Measurements from ENCODE around the gene NGFR. TPM values are rescaled to one million over a fixed set of nuclear protein-coding genes. Genes with fewer than 3 reads are reported as not detected.
A peak's percentile ranks its signal among the peaks of the same experiment; 100 is the strongest.

The NGFR gene
- total and polyA plus RNA-seq, 9 donors, result 0.35 to 13.2 (median 3.4) TPM

- TF ChIP-seq EP300 (IDR thresholded peaks at IDR 0.05) (no peak), POLR2A (IDR thresholded peaks at IDR 0.05) (no peak)
- TF ChIP-seq, protein P1, sequence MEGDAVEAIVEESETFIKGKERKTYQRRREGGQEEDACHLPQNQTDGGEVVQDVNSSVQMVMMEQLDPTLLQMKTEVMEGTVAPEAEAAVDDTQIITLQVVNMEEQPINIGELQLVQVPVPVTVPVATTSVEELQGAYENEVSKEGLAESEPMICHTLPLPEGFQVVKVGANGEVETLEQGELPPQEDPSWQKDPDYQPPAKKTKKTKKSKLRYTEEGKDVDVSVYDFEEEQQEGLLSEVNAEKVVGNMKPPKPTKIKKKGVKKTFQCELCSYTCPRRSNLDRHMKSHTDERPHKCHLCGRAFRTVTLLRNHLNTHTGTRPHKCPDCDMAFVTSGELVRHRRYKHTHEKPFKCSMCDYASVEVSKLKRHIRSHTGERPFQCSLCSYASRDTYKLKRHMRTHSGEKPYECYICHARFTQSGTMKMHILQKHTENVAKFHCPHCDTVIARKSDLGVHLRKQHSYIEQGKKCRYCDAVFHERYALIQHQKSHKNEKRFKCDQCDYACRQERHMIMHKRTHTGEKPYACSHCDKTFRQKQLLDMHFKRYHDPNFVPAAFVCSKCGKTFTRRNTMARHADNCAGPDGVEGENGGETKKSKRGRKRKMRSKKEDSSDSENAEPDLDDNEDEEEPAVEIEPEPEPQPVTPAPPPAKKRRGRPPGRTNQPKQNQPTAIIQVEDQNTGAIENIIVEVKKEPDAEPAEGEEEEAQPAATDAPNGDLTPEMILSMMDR (IDR thresholded peaks at IDR 0.05), result no peak
- no peak overlapping the region for H3K4me3 ChIP-seq
- no peaks in the 10 kb centered on the region for H3K4me1 ChIP-seq (ENCODE audit: insufficient read depth)
- intact Hi-C loops (cut with DNase I), result loop anchor here (2.0 to 10.0 kb wide), 7 partner anchors 58 to 240 kb away; partner anchors contain the start of gene NGFR (in 3 of the 4)
- no peak for DNase-seq
- no peaks in the 10 kb centered on the region for H3K36me3 ChIP-seq
- WGBS, 3 donors, result 43 to 65% (median 49%) methylated on average over 13 to 14 of the region's 14 CpGs
- H3K9me3 ChIP-seq, result no peaks in the 10 kb centered on the region
- no peaks in the 10 kb centered on the region for H3K27me3 ChIP-seq
- no peak overlapping the region for H3K27ac ChIP-seq
These were observed 59.8 kb downstream of the NGFR start for GRCh38 chr17:49554694-49555494.

DNA sequence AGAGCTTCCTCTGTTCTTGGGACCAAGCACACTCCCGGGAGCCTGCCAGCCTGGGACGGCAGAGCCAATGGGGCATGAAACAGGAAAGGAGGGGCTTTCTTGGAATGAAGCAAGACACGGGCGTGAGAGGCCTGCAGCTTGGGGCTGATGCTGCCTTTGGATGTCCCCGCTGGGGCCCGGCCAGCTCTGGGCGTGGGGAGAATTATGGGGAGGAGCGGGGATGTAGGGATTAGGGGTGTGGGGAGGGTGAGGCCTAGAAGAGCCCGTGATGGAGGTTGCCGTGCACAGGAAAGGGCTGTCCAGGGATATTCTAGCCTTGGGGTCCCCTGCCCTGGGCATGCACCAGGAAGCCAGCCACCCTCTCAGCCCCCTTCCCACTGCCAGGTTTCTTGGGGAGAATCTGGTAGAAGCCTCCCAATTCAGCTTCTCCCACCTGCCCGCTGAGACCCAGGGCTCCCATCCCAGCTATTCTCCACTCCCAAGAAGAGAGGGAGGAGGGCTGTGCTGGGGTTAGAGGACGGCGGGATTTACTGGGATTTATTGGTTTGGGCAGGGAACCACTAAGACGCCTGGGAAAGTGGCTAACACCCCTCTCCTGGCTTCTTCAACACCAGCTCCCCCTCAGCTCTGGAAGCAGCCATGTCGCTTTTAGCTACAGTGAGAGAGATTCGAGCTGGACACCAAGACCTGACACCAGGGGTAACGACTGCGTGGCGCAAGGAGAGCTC is 60.6 kb downstream of the NGFR start:
- no peaks in the 10 kb centered on the region for H3K27me3 ChIP-seq
- DNase-seq, result no peak
- WGBS, 3 donors, result 59 to 69% (median 68%) methylated on average over 19 of the region's 19 CpGs
- no peaks in the 10 kb centered on the region for H3K36me3 ChIP-seq
- intact Hi-C loops (cut with DNase I), result loop anchor here (2.0 to 10.0 kb wide), 7 partner anchors 58 to 241 kb away; partner anchors contain the start of gene NGFR (in 3 of the 4)
- no peaks in the 10 kb centered on the region for H3K9me3 ChIP-seq
- TF ChIP-seq EP300 (IDR thresholded peaks at IDR 0.05) (no peak), POLR2A (IDR thresholded peaks at IDR 0.05) (no peak)
- TF ChIP-seq, protein P1 (IDR thresholded peaks at IDR 0.05), result no peak
- H3K27ac ChIP-seq, result no peak overlapping the region
- H3K4me1 ChIP-seq (ENCODE audit: insufficient read depth), result no peaks in the 10 kb centered on the region
- no peak overlapping the region for H3K4me3 ChIP-seq

GRCh38 chr17:49556223-49556943 is 61.3 kb downstream of the NGFR start:
- TF ChIP-seq, protein P1 (IDR thresholded peaks at IDR 0.05), result peak; percentile 93 to 95 (median 95)
- TF ChIP-seq EP300 (IDR thresholded peaks at IDR 0.05) (no peak), POLR2A (IDR thresholded peaks at IDR 0.05) (no peak)
- DNase-seq, result peak; percentile 70 to 91 (median 83)
- no peak overlapping the region for H3K4me3 ChIP-seq
- 11 to 16% (median 12%) methylated on average over 20 to 30 of the region's 30 CpGs for WGBS, 3 donors
- no peak overlapping the region for H3K27ac ChIP-seq
- H3K4me1 ChIP-seq (ENCODE audit: insufficient read depth), result no peaks in the 10 kb centered on the region
- no peaks in the 10 kb centered on the region for H3K36me3 ChIP-seq
- H3K27me3 ChIP-seq, result no peaks in the 10 kb centered on the region
- H3K9me3 ChIP-seq, result no peaks in the 10 kb centered on the region
- intact Hi-C loops (cut with DNase I), result loop anchor here (5.0 to 10.0 kb wide), 5 partner anchors 59 to 242 kb away; partner anchors contain the start of gene NGFR (in 2 of the 4)

Measured in ovary (tissue), 9 donors.